OCI-LY1 (cell line): ENCODE data around the gene AP2A2.

Source experiments
- H2AFZ ChIP-seq: fragments of 200-600 bp; sonication (generic), shearing (Covaris generic); 2 replicates; pipeline ENCODE4 v1.6.0; 2014; ENCODE audit warnings: antibody characterized with exemption, mild to moderate bottlenecking, low read length
- H3F3A ChIP-seq: fragments of 200-600 bp; sonication (generic), shearing (Covaris generic); 2 replicates; pipeline ENCODE4 v1.6.0; 2014; ENCODE audit warnings: mild to moderate bottlenecking, antibody characterized with exemption, low read length, moderate library complexity; ENCODE audit not compliant: insufficient read depth
- H3K27ac ChIP-seq: fragments of 200-600 bp; sonication (generic); 2 replicates; pipeline ENCODE4 v1.5.1; 2014; ENCODE audit warnings: low read length, mixed run types, mild to moderate bottlenecking, low read depth; ENCODE audit not compliant: poor library complexity, severe bottlenecking
- H3K27me3 ChIP-seq: fragments of 200-600 bp; sonication (generic); 2 replicates; pipeline ENCODE4 v1.6.0; 2014; ENCODE audit warnings: antibody characterized with exemption, mild to moderate bottlenecking, low read length, moderate library complexity; ENCODE audit not compliant: insufficient read depth
- H3K36me3 ChIP-seq: fragments of 200-600 bp; sonication (generic); 2 replicates; pipeline ENCODE4 v1.6.1; 2014; ENCODE audit warnings: mild to moderate bottlenecking, antibody characterized with exemption, low read length, moderate library complexity, mixed read lengths; ENCODE audit not compliant: insufficient read depth
- H3K4me1 ChIP-seq: fragments of 200-600 bp; sonication (generic); 2 replicates; pipeline ENCODE4 v1.5.1; 2014; ENCODE audit warnings: mild to moderate bottlenecking, low read length, moderate library complexity; ENCODE audit not compliant: insufficient read depth, severe bottlenecking
- H3K4me2 ChIP-seq: fragments of 200-600 bp; sonication (generic), shearing (Covaris generic); 2 replicates; pipeline ENCODE4 v1.6.1; 2014; ENCODE audit warnings: low read length
- H3K4me3 ChIP-seq: fragments of 200-600 bp; sonication (generic); 2 replicates; pipeline ENCODE4 v1.5.1; 2014; ENCODE audit warnings: low read length, low read depth, mild to moderate bottlenecking, mixed read lengths; ENCODE audit not compliant: poor library complexity, severe bottlenecking
- H3K79me2 ChIP-seq: fragments of 200-600 bp; shearing (Covaris generic); 2 replicates; pipeline ENCODE4 v1.6.1; 2016; ENCODE audit warnings: mixed run types, low read length, mixed read lengths; ENCODE audit not compliant: insufficient read depth
- H3K9ac ChIP-seq: fragments of 200-600 bp; sonication (generic), shearing (Covaris generic); 2 replicates; pipeline ENCODE4 v1.6.1; 2014; ENCODE audit warnings: mild to moderate bottlenecking, low read length, mixed read lengths
- H3K9me2 ChIP-seq: fragments of 200-600 bp; sonication (generic), shearing (Covaris generic); 2 replicates; pipeline ENCODE4 v1.6.1; 2014; ENCODE audit warnings: low read depth, mild to moderate bottlenecking, low read length, mixed read lengths
- H3K9me3 ChIP-seq: fragments of 200-600 bp; shearing (Covaris generic); 2 replicates; pipeline ENCODE4 v1.6.1; 2014; ENCODE audit warnings: low read length, mixed read lengths
- H4K20me1 ChIP-seq: fragments of 200-600 bp; sonication (generic), shearing (Covaris generic); 2 replicates; pipeline ENCODE4 v1.6.0; 2016; ENCODE audit warnings: mild to moderate bottlenecking, low read length; ENCODE audit not compliant: insufficient read depth
- CTCF ChIP-seq: fragments of 200-600 bp; sonication (generic), shearing (Covaris generic); IDR thresholded peaks from 2 replicates; pipeline ENCODE4 v1.5.1; 2017; ENCODE audit warnings: mild to moderate bottlenecking, antibody characterized with exemption, low read length, moderate library complexity, mixed read lengths
- EZH2 ChIP-seq: fragments of 200-600 bp; sonication (generic), shearing (Covaris generic); IDR thresholded peaks from 2 replicates; pipeline ENCODE4 v1.8.0; 2017; ENCODE audit warnings: borderline replicate concordance, mixed run types, mild to moderate bottlenecking, antibody characterized with exemption, low read length, moderate library complexity, mixed read lengths

Gene AP2A2

GRCh38 chr11:1027483-1028290 is 102.0 kb downstream of the AP2A2 start:
- H3F3A ChIP-seq, result no peaks in the 10 kb centered on the region
- H3K27me3 ChIP-seq, result no peaks in the 10 kb centered on the region
- no peaks in the 10 kb centered on the region for H3K4me1 ChIP-seq
- H3K36me3 ChIP-seq, result no peaks in the 10 kb centered on the region
- H3K9ac ChIP-seq, result no peak overlapping the region
- no peak overlapping the region for H3K4me2 ChIP-seq
- no peak overlapping the region for H3K4me3 ChIP-seq
- H4K20me1 ChIP-seq, result no peaks in the 10 kb centered on the region
- H2AFZ ChIP-seq, result no peak overlapping the region
- TF ChIP-seq EZH2 (no peak), CTCF (no peak)
- no peaks in the 10 kb centered on the region for H3K9me2 ChIP-seq
- H3K9me3 ChIP-seq, result no peaks in the 10 kb centered on the region
- no peaks in the 10 kb centered on the region for H3K79me2 ChIP-seq
- H3K27ac ChIP-seq, result no peak overlapping the region

- Histone ChIP-seq H3K4me1 (no peaks in the 10 kb centered on the region), H3K9me2 (no peaks in the 10 kb centered on the region), H3K4me2 (no peak overlapping the region), H4K20me1 (no peaks in the 10 kb centered on the region), H3K9ac (no peak overlapping the region), H3K4me3 (no peak overlapping the region), H3K27ac (no peak overlapping the region), H3F3A (no peaks in the 10 kb centered on the region), H3K36me3 (no peaks in the 10 kb centered on the region), H3K79me2 (no peaks in the 10 kb centered on the region), H3K27me3 (no peaks in the 10 kb centered on the region), H2AFZ (no peak overlapping the region), H3K9me3 (no peaks in the 10 kb centered on the region)
- no peak for TF ChIP-seq EZH2
- TF ChIP-seq CTCF, result no peak
Observed at GRCh38 chr11:1028291-1028540, 102.5 kb downstream of the AP2A2 start.

GRCh38 chr11:1028616-1029015 is 102.9 kb downstream of the AP2A2 start:
- Histone ChIP-seq H3K9ac (no peak overlapping the region), H3K27me3 (no peaks in the 10 kb centered on the region), H4K20me1 (no peaks in the 10 kb centered on the region), H3F3A (no peaks in the 10 kb centered on the region), H2AFZ (no peak overlapping the region), H3K4me3 (no peak overlapping the region), H3K4me2 (no peak overlapping the region), H3K36me3 (no peaks in the 10 kb centered on the region), H3K27ac (no peak overlapping the region), H3K79me2 (no peaks in the 10 kb centered on the region), H3K9me2 (no peaks in the 10 kb centered on the region), H3K9me3 (no peaks in the 10 kb centered on the region), H3K4me1 (no peaks in the 10 kb centered on the region)
- TF ChIP-seq EZH2, result no peak
- TF ChIP-seq CTCF, result no peak
